Vagina (tissue), 2 donors: ENCODE measurements around the gene ANO6.

Experiments
- CTCF ChIP-seq, 3 experiments: fragments of 450-650 bp in 2 of 3; fragments of 200-600 bp in 1 of 3; sonication (generic) in 1 of 3; IDR thresholded peaks; one replicate each; pipeline ENCODE4 v1.5.1; 2017 to 2019; ENCODE audit warnings: antibody characterized with exemption in 3 of 3, mild to moderate bottlenecking in 2 of 3, moderate library complexity in 2 of 3
- POLR2A ChIP-seq, 2 donors: fragments of 450-650 bp; IDR thresholded peaks; one replicate each; pipeline ENCODE4 v1.6.1; 2017; ENCODE audit warnings: antibody characterized with exemption in 2 of 2, mild to moderate bottlenecking in 2 of 2, moderate library complexity in 2 of 2

DNA sequence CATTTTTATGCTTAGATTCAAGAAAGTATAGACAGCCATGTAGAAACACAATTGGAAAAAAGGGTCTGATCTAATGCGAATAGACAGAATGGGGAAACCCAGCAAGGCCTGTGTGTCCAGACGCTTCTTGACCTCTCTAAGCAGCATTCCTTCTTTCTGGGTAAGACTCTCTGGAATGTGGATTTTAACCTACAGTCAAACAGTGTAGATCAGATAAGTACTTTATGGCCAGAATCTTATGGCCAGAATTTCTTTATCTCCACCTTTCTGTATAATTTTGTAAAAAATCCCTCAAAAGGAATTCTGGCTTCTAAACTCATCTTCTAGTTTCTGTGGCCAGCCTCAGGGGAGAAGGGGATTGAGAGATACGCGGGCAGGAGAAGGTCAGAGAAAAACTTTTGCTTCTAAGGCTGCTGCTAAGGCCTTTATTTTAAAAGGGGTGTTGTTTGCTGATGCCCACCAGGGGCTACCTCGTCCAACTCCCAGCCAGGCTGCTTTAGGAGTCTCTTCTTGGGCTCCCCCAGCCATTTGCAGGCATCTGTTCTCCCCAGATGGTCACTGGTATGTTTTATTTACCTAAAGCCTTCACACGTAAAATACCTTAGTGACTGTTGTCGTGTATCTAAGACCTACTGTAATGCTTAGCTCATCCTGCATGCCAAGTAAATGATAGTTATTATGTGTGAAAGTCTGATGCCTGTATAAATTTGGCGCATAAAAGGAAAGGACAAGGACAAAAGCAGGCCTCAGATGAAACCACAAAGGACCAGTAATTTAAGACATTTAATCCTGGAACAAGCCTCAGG is 68.4 kb downstream of the ANO6 start:
- TF ChIP-seq CTCF (IDR thresholded peaks at IDR 0.05) (no peak), POLR2A (IDR thresholded peaks at IDR 0.05) (no peak)
